NT2/D1 (cell line): ENCODE data around the gene DRICH1.

Source experiments
- YY1 ChIP-seq: IDR thresholded peaks from 2 replicates; pipeline ENCODE4 v1.6.1; 2011; ENCODE audit not compliant: insufficient read length, insufficient read depth
- ZNF274 ChIP-seq: IDR thresholded peaks from 2 replicates; pipeline ENCODE4 v1.6.1; 2011; ENCODE audit warnings: mild to moderate bottlenecking, low read depth, low read length

- TF ChIP-seq ZNF274, result no peak
- TF ChIP-seq YY1, result no peak
Observed at GRCh38 chr22:23621082-23621780, 10.9 kb downstream of the DRICH1 start.
